Neutrophil (primary cell): ENCODE measurements around the gene PRAMEF26.
"Not testable (repeated sequence)": the region's sequence is repeated elsewhere in the genome, so short reads cannot be mapped to it uniquely, and the experiment has no call there.

Experiments used
- H3K27ac ChIP-seq: fragments of 200-600 bp; sonication (generic); 2 replicates; pipeline ENCODE4 v1.5.1; 2016; ENCODE audit warnings: mild to moderate bottlenecking, moderate library complexity
- H3K27me3 ChIP-seq: fragments of 200-600 bp; sonication (generic); 2 replicates; pipeline ENCODE4 v1.6.0; 2016; ENCODE audit warnings: mild to moderate bottlenecking
- H3K36me3 ChIP-seq: fragments of 200-600 bp; sonication (generic); 2 replicates; pipeline ENCODE4 v1.5.1; 2017
- H3K4me1 ChIP-seq, 2 experiments: fragments of 200-600 bp in 1 of 2; sonication (generic) in 1 of 2; 1 replicate in 1 of 2; 2 replicates in 1 of 2; pipeline versions ENCODE4 v1.5.1 to v1.6.1; 2013 to 2016; ENCODE audit warnings: low read depth in 1 of 2, low read length in 1 of 2, mild to moderate bottlenecking in 1 of 2, moderate library complexity in 1 of 2; ENCODE audit not compliant: control insufficient read depth in 1 of 2, insufficient read depth in 1 of 2
- H3K4me3 ChIP-seq, 2 experiments: fragments of 200-600 bp in 1 of 2; sonication (generic) in 1 of 2; 1 replicate in 1 of 2; 2 replicates in 1 of 2; pipeline ENCODE4 v1.5.1; 2013 to 2016; ENCODE audit warnings: low read depth in 1 of 2, low read length in 1 of 2, mild to moderate bottlenecking in 1 of 2, moderate library complexity in 1 of 2
- H3K9me3 ChIP-seq: fragments of 200-600 bp; sonication (generic); 2 replicates; pipeline ENCODE4 v1.5.1; 2016

PRAMEF26 gene

GRCh38 chr1:13155909-13156308 lies at the start of gene PRAMEF26:
PRAMEF26 (minus strand) TSS chr1:13156009; CDS start chr1:13153095, 2,914 bp downstream.
- not testable (repeated sequence) for H3K36me3 ChIP-seq, H3K27me3 ChIP-seq, H3K4me1 ChIP-seq, H3K4me3 ChIP-seq, H3K27ac ChIP-seq, H3K9me3 ChIP-seq

GRCh38 chr1:13201309-13201708 lies 45.5 kb upstream of the PRAMEF26 start, which contains the start of gene PRAMEF13:
PRAMEF13 (minus strand) TSS chr1:13201409; CDS start chr1:13199589, 1,820 bp downstream.
- H3K9me3 ChIP-seq, H3K36me3 ChIP-seq, H3K4me1 ChIP-seq, H3K27me3 ChIP-seq, H3K27ac ChIP-seq, H3K4me3 ChIP-seq: not testable (repeated sequence)

GRCh38 chr1:13171548-13171947 lies 15.7 kb upstream of the PRAMEF26 start, which contains the start of gene PRAMEF9:
PRAMEF9 (plus strand) TSS chr1:13171848; CDS start chr1:13175281, 3,433 bp downstream.
- H3K9me3 ChIP-seq, H3K4me1 ChIP-seq, H3K27ac ChIP-seq, H3K36me3 ChIP-seq, H3K4me3 ChIP-seq, H3K27me3 ChIP-seq: not testable (repeated sequence)

- H3K4me3 ChIP-seq, H3K4me1 ChIP-seq, H3K27me3 ChIP-seq, H3K9me3 ChIP-seq, H3K27ac ChIP-seq, H3K36me3 ChIP-seq: not testable (repeated sequence)
Observed at GRCh38 chr1:13165531-13165930, 9.7 kb upstream of the PRAMEF26 start, which contains the start of gene HNRNPCL4. HNRNPCL4 (minus strand) TSS chr1:13165631; CDS start chr1:13165467, 164 bp downstream.

- not testable (repeated sequence) for H3K36me3 ChIP-seq, H3K27ac ChIP-seq, H3K4me3 ChIP-seq, H3K4me1 ChIP-seq, H3K9me3 ChIP-seq
- peaks cover 13% of the 10 kb centered on the region for H3K27me3 ChIP-seq
Observed at GRCh38 chr1:13116754-13117153, 39.1 kb downstream of the PRAMEF26 start, which contains the start of gene HNRNPCL2. HNRNPCL2 (minus strand) TSS chr1:13116854; CDS start chr1:13116400, 454 bp downstream.
